Fibroblast of villous mesenchyme (primary cell): ENCODE data around the gene HES4. TPM values are rescaled to one million over a fixed set of nuclear protein-coding genes. Genes with fewer than 3 reads are reported as not detected.
"Not testable (repeated sequence)": the region's sequence is repeated elsewhere in the genome, so short reads cannot be mapped to it uniquely, and the experiment has no call there.

Experiments
- DNase-seq: peaks from one replicate; pipeline ENCODE4 v3.0.0-alpha.2; 2010; ENCODE audit warnings: low read depth
- H3K4me3 ChIP-seq: 2 replicates; pipeline ENCODE4 v1.5.1; 2011; ENCODE audit warnings: low read depth, mild to moderate bottlenecking, low read length
- total RNA-seq: library from RNA; depleted of rRNA; stranded (reverse); fragments of >200 nt; gene quantifications from 2 replicates; pipeline ENCODE4 v1.2.3, GENCODE V29; 2012
- TF ChIP-seq, protein P1 (sequence below): IDR thresholded peaks from 2 replicates; pipeline ENCODE4 v1.5.1; 2012; ENCODE audit warnings: low read depth, mild to moderate bottlenecking, low read length; ENCODE audit not compliant: insufficient read depth

HES4 gene
- total RNA-seq, 1 donor: 2.2 TPM

DNA sequence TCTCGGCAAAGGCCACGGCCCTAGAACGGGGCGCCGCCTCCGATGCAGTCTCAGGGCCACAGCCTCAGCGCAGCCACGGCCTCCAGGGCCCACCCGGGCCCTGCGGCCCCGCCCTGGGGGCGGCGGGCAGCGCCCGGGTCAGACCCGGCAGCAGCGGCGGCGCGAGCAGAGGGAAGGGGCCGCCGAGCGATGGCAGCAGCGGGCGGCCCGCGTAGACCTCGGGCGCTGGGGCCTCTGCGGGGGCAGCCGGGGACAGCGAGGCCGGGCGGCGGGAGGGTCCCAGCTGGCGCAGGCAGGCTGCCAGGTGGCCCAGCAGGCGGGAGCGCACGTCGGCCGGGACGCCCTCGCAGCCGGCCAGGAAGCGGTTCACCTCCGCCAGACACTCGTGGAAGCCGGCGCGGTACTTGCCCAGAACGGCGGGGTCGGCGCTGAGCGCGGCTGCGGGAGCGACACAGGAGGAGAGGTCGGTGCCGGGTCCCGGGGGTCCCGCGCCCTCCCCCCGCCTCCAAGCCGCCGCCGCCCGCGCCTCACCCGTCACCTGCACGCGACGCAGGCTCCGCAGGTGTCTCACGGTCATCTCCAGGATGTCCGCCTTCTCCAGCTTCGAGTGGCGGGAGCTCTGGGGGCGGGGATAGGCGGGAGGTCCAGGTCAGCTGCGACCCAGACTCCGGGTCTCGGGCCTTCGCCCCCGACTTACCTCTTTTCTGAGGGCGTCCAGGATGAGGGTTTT, 737 bp downstream of the HES4 start:
- H3K4me3 ChIP-seq: peak overlapping the region; percentile 58
- TF ChIP-seq, protein P1, sequence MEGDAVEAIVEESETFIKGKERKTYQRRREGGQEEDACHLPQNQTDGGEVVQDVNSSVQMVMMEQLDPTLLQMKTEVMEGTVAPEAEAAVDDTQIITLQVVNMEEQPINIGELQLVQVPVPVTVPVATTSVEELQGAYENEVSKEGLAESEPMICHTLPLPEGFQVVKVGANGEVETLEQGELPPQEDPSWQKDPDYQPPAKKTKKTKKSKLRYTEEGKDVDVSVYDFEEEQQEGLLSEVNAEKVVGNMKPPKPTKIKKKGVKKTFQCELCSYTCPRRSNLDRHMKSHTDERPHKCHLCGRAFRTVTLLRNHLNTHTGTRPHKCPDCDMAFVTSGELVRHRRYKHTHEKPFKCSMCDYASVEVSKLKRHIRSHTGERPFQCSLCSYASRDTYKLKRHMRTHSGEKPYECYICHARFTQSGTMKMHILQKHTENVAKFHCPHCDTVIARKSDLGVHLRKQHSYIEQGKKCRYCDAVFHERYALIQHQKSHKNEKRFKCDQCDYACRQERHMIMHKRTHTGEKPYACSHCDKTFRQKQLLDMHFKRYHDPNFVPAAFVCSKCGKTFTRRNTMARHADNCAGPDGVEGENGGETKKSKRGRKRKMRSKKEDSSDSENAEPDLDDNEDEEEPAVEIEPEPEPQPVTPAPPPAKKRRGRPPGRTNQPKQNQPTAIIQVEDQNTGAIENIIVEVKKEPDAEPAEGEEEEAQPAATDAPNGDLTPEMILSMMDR: peak; percentile 5
- no peak for DNase-seq

DNA sequence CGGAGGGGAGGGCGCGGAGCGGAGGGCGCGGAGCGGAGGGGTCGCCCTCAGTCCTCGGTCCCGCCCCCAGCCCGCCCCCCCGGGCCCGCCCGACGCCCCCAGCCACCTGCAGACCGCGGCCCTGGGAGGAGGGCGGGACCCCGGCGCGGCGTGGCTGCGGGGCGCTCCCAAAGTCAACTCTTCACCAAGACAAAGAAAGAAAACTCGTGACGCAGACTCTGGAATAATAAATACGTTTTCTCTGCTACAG, 1.2 kb downstream of the HES4 start:
- no peak for DNase-seq
- TF ChIP-seq, protein P1: no peak
- H3K4me3 ChIP-seq: peak overlapping the region; percentile 58

DNA sequence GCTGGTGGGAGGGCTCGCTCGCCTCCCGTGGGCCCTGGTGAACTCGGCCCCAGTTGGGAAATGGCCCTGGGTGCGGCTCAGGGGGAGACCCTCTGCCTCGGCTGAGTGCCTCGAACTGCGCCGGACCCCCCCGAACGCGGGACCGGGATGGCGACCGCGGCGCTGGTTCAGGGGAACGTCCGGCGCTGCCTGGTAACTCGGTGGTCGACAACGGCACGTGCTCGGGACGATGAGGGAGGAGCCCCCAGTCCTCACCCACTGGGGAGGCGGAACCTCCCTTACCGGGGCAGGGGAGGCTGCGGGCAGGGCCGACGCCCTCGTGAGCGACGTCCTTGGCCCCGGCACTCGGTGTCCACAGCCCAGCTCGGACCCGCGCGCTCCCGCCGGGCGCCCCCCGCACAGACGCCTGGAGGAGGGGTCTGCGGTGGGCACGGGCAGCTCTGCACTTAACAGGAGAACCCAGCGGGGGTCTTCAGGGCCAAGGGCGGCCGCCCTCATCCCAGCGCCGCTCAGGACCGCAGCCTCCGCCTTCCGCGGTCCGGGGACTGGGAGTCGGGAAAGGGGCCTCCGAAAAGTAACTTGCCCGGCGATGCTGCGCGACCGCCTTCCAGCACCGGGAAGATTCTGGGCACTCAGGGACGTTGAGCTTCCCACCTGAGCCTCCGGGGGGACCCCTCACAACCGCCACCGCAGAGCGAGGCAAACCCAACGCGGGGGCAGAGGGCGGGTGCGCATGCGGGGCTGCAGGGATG, 1.7 kb downstream of the HES4 start:
- DNase-seq: no peak
- TF ChIP-seq, protein P1: no peak
- peak overlapping the region; percentile 25 for H3K4me3 ChIP-seq

DNA sequence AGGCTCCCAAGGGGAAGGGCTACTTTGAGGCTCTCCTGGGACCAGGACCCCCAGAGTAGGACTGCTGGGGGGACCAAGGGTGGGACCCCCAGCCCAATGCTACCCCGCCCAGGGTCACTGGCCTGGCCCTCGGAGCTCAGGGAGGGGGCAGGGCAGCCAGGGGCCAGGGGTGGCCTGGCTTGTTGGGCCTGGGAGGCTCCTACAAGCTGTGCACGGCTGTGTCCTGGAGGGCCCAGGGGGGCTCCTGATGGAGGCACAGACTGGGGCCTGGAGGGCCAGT, 2.2 kb downstream of the HES4 start:
- TF ChIP-seq, protein P1: no peak
- H3K4me3 ChIP-seq: no peak overlapping the region
- no peak for DNase-seq

DNA sequence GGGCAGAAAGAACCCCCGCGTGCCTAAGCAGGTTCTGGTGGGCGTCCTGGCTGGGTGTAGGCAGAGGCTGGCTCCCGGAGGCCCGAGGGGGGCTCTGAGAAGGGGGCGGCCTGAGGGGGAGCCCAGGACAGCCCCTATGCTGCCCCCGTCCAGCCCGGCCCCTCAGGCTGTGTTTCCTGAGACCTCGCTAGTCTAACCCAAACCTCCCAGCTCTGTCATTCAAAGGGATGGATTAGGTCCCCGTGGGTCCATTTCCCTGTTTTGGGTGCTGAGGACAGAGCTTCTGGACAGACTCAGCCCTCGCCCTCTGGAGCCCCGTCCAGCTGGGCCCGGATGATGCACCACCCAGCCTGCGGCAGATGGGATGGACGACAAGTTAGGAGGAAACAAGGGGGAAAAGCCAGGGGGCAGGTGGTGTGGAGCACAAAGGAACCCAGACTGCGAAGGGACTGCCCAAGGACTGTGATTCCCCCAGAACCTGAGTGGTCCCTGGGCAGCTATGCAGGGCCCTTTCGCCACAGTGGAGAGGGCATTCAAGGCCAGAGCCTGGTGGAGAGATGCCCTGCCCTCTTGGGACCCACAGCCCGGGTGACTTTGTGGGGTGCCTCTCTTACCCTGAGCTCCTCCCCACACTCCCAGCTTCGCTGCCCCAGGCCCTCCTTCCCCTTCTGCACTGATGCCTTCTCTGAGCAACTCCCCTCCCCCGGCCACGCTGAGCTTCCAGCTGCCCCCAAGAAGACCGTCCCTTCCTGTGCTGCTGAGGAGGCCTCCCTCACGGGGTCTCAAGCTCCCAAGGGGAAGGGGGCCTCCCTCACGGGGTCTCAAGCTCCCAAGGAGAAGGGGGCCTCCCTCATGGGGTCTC, 2.8 kb downstream of the HES4 start:
- DNase-seq: no peak
- TF ChIP-seq, protein P1: no peak
- no peak overlapping the region for H3K4me3 ChIP-seq

DNA sequence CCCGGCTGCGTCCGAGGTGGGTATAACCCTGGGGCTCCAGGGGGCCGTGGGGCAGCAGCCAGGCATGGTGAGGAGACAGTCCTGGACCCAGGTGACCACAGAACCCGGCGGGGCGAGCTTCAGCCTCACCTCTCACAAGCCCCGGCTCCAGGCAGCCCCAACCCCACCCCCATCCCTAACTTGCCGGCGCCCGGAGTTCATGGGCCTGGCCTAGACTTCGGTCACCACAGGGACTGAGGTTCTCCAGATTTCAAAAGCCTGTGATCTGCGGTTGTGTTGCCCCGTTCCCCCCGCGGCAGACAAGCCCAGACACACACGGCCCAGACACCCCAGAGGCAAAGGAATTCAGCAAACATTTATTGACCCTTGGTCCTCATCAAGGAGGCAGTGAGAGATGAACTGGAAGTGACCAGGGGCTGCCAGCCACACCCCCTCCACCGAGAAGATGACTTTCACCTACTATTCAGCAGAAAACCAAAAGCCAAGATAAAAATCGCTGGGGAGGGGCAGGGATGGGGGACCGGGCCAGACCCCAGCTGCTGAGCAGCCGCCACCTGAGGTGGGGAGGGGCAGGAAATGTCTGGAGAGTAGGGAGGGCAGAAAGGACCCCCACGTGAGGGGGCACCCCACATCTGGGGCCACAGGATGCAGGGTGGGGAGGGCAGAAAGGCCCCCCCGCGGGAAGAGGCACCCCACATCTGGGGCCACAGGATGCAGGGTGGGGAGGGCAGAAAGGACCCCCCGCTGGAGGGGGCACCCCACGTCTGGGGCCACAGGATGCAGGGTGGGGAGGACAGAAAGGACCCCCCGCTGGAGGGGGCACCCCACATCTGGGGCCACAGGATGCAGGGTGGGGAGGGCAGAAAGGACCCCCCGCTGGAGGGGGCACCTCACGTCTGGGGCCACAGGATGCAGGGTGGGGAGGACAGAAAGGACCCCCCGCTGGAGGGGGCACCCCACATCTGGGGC, 3.9 kb downstream of the HES4 start:
- TF ChIP-seq, protein P1: no peak
- no peak for DNase-seq
- H3K4me3 ChIP-seq: no peak overlapping the region

DNA sequence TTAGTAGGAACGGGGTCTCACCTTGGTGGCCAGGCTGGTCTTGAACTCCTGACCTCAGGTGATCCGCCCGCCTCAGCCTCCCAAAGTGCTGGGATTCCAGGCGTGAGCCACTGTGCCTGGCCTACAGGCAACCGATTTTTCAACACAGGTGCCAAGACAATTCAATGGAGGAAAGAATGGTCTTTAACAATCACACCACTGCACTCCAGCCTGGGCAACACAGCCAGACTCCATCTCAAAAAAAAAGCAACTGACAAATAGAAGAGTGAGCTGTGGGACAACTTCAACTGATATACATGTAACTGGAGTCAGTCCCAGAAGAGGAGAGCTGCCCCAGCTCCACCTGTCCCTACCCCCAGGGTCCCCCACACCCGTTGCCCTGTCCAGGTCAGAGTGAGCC, 5.4 kb downstream of the HES4 start:
- DNase-seq, H3K4me3 ChIP-seq: not testable (repeated sequence)
